PC-9 (cell line): Measurements from ENCODE around the gene TRIM43.
"Not testable (repeated sequence)": the region's sequence is repeated elsewhere in the genome, so short reads cannot be mapped to it uniquely, and the experiment has no call there.

Experiments used
- CTCF ChIP-seq: fragments of 200-600 bp; sonication (generic); conservative IDR thresholded peaks from 2 replicates; pipeline ENCODE4 v1.6.1; 2017; ENCODE audit warnings: mixed run types, antibody characterized with exemption, mild to moderate bottlenecking, moderate library complexity
- EZH2 ChIP-seq: fragments of 200-600 bp; sonication (generic); IDR thresholded peaks from 2 replicates; pipeline ENCODE4 v1.8.0; 2017; ENCODE audit warnings: antibody characterized with exemption, low read depth

GRCh38 chr2:95646274-95646994 is 54.6 kb downstream of the TRIM43 start:
- TF ChIP-seq EZH2, CTCF: not testable (repeated sequence)
